Erythroblast (primary cell): Measurements from ENCODE around the gene PLA2G6.

Source experiments
- GATA1 ChIP-seq: IDR thresholded peaks from 2 replicates; pipeline ENCODE4 v1.6.1; 2011; ENCODE audit warnings: low read depth, mild to moderate bottlenecking, control low read depth, low read length, moderate library complexity
- POLR2A ChIP-seq: IDR thresholded peaks from 2 replicates; pipeline ENCODE4 v1.6.1; 2011; ENCODE audit warnings: mild to moderate bottlenecking, low read length

DNA sequence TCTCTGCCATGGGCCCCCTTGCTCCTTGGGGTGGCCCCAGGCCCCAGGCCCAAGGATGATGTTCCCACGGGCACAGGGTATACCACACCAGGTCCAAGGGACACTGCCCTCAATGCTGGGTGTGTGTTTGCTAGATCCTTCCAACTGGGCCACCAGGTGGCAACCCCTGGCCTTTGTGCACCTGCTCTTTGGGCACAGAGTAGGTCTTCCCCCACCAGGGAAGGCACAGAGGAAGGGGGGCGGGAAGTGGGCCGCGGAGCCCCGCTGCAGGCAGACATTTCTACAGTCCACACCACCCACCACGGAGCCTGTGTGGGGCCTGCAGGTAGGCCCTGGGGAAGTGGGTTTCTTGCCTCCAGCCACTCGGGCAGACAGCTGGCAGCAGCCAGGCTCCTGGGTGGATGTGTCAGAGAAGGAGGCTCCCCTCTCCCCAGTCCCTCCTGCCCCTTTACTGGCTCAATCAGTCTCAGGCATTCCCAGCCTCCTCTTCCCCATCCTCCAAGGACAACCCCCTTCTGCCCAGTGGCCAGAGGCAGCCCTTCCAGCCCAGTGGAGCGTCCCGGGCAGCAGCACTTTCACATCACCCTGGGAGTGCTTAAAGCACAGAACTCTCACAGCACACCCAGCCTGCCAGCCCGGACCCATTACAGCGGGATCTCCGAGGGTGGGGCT, 41.8 kb upstream of the PLA2G6 start:
- TF ChIP-seq POLR2A (no peak), GATA1 (no peak)
